ENCODE results near the gene PRRC2C. TPM values are rescaled to one million over a fixed set of nuclear protein-coding genes. Genes with fewer than 3 reads are reported as not detected.

PRRC2C gene
- total RNA-seq, 1 experiment from 2014 or later, result 267 TPM

GRCh38 chr1:171467626-171468025 lies 17.7 kb upstream of the PRRC2C start:
- Histone ChIP-seq H3K56ac (ENCODE audit: insufficient read length, low read depth, low read length) (no peak overlapping the region), H4K8ac (replicated peaks; ENCODE audit: insufficient read length, low read depth, low read length) (no peak overlapping the region), H3K27ac (ENCODE audit: insufficient read length, low read depth, low read length) (no peak overlapping the region), H3K27me3 (ENCODE audit: insufficient read depth, low read length) (no peaks in the 10 kb centered on the region), H3K4ac (ENCODE audit: low read depth, low read length) (no peak overlapping the region), H2BK20ac (ENCODE audit: low read depth, low read length, poor library complexity, severe bottlenecking) (no peak overlapping the region), H3K4me2 (ENCODE audit: insufficient read depth, insufficient read length, low read length) (no peak overlapping the region), H3K79me1 (ENCODE audit: insufficient read depth, low read depth, low read length, poor library complexity, severe bottlenecking) (no peaks in the 10 kb centered on the region), H3T11ph (ENCODE audit: low read length) (no peak overlapping the region), H3K4me1 (ENCODE audit: insufficient read depth, low read length) (no peaks in the 10 kb centered on the region), H3K14ac (ENCODE audit: insufficient read depth, low read length) (no peak overlapping the region), H2BK12ac (ENCODE audit: insufficient read length, low read depth, low read length) (no peak overlapping the region), H2BK5ac (ENCODE audit: insufficient read length, low read length) (no peak overlapping the region), H3K23me2 (ENCODE audit: insufficient read length, low read depth, low read length, poor library complexity, severe bottlenecking) (no peaks in the 10 kb centered on the region), H3K23ac (ENCODE audit: insufficient read length, low read depth, low read length) (no peak overlapping the region), H3K9me3 (ENCODE audit: control insufficient read depth, low read depth, low read length) (no peaks in the 10 kb centered on the region), H3K79me2 (ENCODE audit: insufficient read depth, low read length) (no peaks in the 10 kb centered on the region), H3K9ac (ENCODE audit: extremely low read depth, insufficient read length, low read length) (no peak overlapping the region), H2AK5ac (ENCODE audit: insufficient read length, low read length) (no peak overlapping the region), H2BK120ac (ENCODE audit: low read depth, low read length, poor library complexity, severe bottlenecking) (no peak overlapping the region), H4K20me1 (ENCODE audit: control insufficient read depth, insufficient read depth, insufficient read length) (no peaks in the 10 kb centered on the region), H4K5ac (ENCODE audit: insufficient read length, low read depth, low read length) (no peak overlapping the region), H2BK15ac (ENCODE audit: low read depth, low read length) (no peak overlapping the region), H3K18ac (ENCODE audit: insufficient read length, low read depth, low read length) (no peak overlapping the region), H4K91ac (ENCODE audit: insufficient read length, low read depth, low read length) (no peak overlapping the region), H2AFZ (ENCODE audit: low read length) (no peak overlapping the region)
- TF ChIP-seq, protein P1, sequence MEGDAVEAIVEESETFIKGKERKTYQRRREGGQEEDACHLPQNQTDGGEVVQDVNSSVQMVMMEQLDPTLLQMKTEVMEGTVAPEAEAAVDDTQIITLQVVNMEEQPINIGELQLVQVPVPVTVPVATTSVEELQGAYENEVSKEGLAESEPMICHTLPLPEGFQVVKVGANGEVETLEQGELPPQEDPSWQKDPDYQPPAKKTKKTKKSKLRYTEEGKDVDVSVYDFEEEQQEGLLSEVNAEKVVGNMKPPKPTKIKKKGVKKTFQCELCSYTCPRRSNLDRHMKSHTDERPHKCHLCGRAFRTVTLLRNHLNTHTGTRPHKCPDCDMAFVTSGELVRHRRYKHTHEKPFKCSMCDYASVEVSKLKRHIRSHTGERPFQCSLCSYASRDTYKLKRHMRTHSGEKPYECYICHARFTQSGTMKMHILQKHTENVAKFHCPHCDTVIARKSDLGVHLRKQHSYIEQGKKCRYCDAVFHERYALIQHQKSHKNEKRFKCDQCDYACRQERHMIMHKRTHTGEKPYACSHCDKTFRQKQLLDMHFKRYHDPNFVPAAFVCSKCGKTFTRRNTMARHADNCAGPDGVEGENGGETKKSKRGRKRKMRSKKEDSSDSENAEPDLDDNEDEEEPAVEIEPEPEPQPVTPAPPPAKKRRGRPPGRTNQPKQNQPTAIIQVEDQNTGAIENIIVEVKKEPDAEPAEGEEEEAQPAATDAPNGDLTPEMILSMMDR (conservative IDR thresholded peaks at IDR 0.05), result no peak
- Mint-ChIP-seq H3K27me3 (ENCODE audit: low read depth) (no peaks in the 10 kb centered on the region; the same call in 1 of the 2 replicates), H3K36me3 (ENCODE audit: insufficient read depth in 1 of 3, low read depth in 3 of 3) (no peaks in the 10 kb centered on the region), H3K9me3 (peaks cover 2% of the 10 kb centered on the region in 2 experiments; a peak in 3 of 5 replicates), H3K4me1 (no peaks in the 10 kb centered on the region), H3K27ac (no peak overlapping the region; a peak in 1 of 7 replicates), H3K4me3 (no peak overlapping the region)
- DNase-seq, result no peak
